NCI-H1436 (cell line): Measurements from ENCODE around the gene ZNF32.

ENCODE experiments used
- DNase-seq: peaks from one replicate; lab custom pipeline; 2025; lab: John Stamatoyannopoulos, UW

ZNF32 gene, protein sequence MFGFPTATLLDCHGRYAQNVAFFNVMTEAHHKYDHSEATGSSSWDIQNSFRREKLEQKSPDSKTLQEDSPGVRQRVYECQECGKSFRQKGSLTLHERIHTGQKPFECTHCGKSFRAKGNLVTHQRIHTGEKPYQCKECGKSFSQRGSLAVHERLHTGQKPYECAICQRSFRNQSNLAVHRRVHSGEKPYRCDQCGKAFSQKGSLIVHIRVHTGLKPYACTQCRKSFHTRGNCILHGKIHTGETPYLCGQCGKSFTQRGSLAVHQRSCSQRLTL

DNA sequence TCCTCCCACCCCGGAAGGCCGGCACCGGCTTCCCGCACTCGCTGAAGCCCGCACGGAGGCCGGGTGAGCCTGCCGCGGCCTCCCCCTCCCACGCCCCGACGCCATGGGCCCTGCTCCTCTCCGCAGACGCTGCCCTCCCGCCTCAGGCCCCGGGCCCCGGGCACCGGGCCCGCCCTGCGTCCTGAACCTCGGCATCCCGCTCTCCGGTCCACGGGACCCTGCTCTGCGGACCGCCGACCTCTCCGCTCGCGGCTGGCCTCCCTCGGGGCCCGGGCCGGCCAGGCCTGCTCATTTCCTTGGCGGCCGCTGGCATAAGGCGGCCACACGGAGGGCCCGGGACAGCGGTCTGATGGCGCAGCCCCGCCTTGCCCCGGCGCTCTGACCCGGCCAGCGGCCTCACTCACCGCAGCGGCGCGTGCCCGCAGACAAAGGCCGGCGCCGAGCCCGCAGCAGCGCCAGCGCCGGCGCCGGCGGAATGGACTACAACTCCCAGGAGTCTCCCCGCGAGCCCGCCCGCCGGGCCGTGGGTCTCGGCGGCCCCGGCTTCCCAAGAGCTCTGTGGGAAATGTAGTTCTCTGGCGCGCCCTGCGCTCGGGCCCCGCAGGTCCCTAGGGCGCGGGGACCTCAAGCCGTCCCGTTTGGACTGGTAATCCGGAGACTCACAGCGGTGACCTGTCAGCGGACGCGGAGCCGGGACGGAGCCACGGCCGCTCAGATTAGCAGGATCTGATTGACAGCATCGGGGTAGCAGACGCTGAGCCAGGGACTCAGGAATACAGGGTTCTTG lies at the start of gene ZNF32:
TSS of gene ZNF32 (minus strand) at position 484 of the 787 bp plus-strand sequence. CDS start 2,748 bp downstream, outside the sequence.
- peak; percentile 69 for DNase-seq

DNA sequence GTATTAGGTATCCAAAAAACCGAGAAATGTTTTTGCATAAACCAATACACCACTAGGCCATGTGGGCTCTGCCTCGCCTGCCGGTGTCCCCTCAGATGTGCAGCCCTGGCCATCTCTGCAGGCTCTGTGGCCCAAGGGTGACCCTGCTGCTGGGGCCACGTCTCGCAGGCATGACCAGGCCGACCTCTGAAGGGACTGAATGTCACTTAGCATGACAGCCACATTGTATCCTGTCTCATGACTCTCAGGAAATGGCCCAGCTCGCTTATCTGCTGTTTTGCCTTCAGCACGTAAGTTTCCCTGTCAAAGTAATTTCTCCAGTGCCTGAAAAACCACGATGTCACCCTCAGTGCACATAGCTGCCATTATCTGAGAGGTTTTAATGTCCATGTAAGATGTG lies 49.5 kb upstream of the ZNF32 start:
- DNase-seq: no peak

DNA sequence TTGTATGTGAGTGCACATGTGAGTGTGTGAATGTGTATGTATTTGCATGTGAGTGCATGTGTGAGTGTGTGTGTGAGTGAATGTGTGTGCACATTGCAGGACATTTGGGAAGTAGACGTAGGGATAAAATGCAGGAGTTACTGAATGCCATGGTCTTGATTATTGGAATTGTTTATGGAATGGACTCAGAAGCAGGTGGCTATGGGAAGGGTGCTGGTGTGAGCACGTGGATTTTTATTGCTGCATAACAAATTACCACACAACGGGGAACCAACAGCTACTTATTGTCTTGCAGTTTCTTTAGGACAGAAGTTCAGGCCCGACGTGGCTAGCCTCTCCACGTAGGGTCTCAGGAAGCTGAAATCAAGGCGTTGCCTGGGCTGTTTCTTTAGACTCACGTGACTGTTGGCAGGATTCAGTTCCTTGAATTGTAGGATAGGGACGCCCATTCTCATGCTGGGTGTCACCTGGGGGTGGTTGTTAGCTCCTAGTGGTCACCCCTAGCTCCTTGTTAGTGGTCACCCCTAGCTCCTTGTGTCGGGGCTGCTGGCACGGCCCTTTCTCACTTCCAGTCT lies 48.3 kb upstream of the ZNF32 start:
- no peak for DNase-seq

DNA sequence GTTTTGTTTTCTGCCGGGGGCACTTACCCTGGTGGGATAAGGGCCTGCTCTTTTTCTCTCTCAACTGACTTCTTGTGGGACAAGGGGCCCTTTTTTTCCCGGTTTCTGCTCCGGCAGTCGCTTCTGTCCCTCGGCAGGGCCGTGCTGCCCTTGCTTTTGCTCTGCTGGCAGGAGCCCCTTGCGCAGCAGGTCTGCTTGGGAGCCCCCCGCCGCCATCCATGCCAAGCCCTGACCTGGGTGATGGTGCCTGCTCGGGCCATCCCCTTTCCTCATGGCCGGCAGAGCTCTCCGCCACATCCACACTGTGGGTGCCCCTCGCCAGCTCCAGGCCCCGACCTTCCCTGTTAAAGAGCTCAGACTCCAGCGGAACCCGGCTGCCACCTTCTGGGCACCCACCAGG lies 47.0 kb upstream of the ZNF32 start:
- DNase-seq: no peak

DNA sequence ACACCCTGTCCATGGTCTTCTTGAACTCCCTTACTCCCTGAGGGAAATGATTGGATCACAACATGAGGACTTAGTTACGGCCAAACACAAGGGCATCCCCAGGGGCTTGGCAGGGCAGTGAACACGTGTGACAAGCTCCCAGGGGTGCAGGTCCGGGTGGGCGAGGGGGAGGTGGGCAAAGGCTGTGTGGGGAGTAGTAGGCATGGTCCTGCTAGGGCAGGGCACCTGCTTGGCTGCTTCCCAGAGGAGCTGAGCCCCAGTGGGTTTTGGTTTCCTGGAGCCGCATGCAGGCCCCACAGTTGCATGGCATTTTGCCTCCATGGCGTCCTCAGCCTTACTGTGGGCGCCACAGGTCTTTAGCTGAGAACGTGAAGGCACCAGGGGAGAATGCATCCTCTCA lies 46.6 kb upstream of the ZNF32 start:
- DNase-seq: no peak

DNA sequence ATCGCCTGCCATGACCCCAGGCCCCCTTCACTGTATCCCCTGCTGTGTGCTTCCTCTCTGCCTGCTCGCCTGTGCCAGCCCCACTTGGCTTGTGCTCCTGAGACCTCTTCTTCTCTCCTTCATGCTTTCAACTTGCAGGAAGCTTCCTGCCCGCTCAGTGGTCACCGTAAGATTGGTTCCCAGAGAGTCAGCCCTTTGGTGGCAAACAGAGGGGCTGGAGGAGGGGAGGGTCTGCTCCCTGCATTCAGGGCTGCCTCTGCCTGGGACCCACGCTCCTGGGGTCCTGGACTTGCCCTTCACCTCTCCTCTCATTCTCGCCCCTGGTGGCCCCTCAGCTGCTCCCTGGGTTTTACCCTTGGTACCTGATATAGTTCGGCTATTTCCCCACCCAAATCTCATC lies 45.8 kb upstream of the ZNF32 start:
- DNase-seq: no peak

DNA sequence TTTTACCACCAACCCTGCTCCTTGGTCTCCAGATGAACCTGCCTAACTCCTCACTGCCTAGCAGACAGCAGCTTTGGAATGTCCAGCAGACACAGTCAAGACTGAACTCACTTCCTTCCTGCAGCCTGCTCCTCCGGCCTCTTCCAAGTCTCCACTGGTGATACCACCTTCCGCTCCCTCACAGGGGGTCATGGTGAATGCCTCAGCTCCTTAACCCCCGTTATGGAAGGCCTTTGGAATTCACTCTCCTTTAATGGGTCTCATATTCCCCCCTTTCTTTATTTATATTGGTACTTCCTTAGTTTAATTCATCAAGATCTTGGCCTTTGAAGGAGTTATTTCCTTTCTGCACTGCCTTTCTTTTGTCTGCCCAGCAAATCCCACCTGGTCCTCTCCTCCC lies 44.9 kb upstream of the ZNF32 start:
- no peak for DNase-seq

DNA sequence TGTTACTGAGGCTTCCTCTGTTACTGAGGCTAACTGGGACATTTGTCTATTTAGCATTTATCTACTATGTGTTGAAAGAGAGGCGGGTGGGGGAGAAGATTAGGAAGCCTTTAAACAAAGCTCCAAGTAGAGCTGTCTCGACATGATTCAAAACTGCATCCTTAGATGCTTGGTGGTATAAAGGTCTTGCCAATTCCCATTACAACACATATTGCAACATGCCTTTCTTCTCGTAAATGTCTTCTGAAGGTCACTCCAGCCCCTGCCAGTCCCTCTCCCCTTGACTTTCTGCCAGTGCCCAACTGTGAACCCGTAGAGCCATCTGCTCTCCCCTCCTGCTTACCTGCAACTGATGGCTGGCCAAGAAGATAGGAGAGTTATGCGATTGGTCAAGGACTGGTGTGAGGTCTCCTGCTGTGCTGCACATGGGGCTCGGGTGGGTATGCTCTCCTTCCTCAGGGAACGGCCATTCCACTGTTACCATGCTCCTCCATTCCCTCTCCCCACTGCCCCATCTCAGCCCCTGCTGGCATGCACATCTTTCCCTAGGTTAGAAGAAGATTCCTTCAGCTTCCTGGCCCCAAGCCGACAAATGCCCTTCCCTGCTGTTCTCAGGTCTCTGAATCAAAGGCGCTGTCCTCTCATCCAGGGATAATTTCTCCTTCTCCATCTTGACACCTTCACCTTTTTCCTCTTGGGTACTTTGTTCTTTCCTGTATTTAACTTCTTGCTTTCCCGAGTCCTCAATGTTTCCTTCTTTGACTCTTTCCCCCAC lies 43.6 kb upstream of the ZNF32 start:
- no peak for DNase-seq

DNA sequence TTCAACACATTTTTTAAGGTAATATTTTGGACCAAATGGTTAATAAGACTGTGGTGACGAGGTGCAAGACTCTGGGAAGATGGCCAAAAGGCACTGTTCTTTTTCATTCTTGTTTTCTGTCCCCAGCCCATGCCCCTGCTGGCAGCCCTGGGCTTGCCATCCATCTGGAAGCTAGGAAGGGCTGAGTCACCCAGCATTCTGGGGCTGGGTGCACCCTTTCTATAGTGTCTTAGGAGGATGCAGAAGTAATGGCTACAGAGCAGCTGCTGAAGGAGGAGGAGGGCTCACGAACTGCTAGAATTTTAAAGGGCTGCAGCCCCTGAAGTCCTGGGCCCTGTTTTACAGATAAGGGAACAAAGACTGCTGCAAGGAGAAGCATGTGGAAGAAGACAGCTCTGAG lies 42.8 kb upstream of the ZNF32 start:
- DNase-seq: no peak

DNA sequence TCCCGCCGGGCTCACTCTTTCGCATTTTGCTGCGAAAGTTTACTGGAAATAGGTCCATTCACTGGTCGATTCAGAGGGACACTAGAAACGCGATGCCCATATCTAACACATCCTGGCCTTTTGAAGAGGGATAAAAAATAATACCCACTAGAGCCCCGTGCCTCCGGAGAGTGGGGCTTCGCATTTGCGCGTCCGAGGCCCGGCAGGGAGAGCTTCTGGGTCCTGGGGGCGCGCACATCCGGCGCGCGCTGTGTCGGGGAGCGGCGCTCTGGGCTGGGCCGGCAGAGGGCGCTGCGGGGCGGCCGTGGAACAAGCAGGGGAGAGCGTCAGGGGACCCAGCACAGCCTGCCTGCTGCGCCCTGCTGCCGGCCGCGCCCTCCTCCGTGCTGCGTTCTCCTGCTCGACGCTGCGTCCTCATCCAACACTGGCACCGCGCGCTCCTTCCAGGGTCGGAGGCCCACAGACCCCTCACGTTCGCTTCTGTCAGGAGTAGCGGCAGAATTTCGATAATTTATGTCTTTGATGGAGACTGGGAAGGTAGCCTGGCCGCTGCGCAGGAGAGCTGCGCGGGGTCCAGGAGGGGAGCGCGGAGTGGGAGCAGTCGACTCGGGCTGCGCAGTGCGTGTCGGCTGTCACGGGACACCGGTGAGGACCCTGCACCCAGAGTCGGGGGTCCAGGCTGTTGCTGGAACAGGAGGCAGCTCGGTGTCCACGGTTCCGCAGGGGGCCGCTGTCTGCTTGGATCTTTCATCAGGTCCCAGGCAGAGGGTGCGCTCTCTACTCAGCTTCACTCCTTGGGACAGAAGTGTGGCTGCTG lies 41.5 kb upstream of the ZNF32 start:
- peak; percentile 50 for DNase-seq

DNA sequence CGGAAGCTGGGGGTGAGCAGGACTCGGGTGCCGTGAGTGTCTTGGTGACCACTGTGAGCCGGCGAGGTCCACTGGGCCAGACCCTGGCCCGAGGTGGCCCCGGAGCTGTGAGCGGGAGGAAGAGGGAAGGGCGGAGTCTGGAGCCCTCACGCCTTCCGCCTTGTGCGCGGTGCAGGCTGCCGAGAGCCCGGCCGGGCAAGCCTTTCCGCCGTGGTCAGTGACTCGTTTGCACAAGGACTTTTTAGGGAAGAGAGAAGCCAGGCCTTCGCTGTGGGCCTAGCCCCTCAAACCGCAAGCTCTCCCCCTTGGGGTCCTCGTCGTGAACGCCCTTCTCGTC lies 40.9 kb upstream of the ZNF32 start:
- no peak for DNase-seq

DNA sequence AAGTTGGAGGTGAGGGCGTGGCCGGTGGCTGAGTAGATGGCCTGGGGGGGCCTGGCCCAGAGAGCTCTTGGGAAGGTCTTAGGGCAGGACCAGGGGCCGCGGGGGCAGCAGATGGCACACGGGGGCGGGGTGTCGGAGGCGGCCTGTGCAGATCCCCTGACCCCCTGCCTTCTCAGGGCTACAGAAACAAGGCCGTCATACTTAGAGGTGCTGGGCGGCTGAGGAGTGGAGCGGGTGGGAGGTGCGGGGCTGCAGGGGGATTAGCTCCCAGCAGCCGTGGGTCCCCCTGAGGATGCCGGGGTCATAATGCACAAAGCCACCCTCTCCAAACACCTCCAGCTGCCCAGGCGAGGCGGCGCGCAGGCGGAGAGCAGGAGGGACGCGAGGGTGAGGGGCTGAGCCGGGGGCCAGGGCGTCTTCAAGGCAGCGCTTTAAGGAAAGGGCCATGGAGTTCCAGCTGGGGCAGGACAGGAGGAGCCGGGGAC lies 40.4 kb upstream of the ZNF32 start:
- no peak for DNase-seq

DNA sequence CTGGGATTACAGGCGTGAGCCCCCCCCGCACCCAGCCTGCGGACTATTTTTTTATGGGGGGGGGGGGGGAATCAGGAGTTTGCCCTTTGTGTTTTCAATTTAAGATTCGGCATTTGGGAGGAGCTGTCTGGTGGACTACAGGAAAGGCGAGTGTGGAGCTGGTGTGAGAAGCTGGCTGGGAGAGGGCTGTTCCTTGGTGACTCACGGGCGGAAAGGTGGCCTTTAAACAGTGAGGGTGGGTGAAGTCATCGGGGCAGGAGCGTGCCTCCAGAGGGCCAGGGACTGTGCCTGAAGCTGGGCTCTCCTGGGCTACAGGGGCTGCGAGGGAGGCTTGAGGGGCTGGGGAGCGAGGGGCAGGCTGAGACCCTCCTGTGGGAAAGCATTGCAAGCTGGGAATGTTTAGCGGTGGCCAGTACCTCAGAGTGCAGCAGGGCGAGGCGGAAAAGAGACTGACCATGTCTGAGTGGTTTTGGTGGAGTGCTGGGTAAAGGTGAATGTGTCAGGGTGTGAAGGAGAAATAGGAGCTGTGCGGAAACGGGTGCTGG lies 39.7 kb upstream of the ZNF32 start:
- DNase-seq: no peak

DNA sequence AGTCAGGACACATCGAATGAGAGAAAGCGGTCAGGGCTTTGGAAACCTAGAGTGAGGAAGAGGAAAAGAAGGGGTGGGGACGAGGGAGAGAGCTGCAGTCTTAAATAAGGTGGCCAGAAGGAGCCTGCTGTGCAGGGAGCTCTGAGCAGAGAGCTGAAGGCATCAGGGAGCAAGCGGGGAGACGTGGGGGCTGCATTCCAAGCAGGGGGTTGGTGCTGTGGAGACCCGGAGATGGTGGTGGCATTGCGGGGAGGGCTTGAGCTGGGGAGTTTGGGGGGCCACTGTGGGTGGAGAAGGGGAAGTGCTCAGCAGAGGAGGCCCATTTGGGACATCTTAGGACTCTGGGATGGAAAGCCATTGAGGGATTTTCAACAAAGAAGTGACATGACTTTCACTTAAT lies 38.7 kb upstream of the ZNF32 start:
- no peak for DNase-seq

DNA sequence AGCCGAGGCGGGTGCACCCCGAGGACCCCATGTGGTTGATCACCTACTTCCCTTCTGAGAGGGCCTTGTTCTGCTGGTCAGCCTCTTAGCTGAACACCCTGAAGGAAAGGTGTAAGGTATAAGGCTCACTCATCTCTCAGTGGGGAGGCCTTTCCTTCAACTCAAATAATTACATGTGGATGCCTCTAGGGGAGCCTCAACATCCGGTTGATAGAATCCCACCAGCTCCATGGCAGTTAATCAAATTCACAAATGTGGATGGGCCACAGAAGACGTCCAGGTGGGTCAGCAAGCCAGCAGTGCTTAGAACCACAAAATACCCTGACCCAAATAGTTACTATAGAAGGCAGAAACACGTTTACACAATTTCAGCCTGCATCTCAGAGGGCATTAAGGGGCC lies 37.7 kb upstream of the ZNF32 start:
- DNase-seq: no peak

DNA sequence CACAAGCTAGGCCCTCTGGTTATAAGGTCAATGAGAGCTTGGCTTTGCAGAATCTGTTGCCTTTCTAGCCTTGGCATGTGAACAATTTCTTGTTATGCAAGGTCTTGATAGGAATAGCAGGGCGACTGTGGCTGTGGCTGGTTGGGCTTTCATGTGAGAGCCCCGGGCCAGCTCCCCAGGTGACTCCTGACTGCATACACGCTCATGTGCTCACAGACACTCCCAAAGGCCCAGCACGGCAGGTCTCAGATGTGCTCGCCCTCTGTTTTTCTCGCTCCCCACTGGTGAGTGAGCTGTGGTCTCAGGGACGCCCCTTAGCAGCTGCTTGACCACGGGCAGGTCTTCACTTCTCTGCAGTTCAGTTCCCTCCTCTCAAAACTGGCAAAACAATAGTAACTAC lies 37.1 kb upstream of the ZNF32 start:
- DNase-seq: no peak

DNA sequence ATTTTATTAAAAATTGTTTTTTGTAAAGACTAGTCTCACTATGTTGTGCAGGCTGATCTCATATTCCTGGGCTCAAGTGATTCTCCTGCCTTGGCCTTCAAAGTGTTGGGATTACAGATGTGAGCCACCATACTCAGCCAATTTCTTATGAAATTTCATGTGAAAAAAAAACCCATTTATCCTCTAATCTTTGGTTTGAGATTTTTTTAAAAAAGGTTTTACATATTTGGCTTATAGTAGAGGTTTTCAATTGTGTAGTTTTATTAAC lies 35.5 kb upstream of the ZNF32 start:
- DNase-seq: no peak

DNA sequence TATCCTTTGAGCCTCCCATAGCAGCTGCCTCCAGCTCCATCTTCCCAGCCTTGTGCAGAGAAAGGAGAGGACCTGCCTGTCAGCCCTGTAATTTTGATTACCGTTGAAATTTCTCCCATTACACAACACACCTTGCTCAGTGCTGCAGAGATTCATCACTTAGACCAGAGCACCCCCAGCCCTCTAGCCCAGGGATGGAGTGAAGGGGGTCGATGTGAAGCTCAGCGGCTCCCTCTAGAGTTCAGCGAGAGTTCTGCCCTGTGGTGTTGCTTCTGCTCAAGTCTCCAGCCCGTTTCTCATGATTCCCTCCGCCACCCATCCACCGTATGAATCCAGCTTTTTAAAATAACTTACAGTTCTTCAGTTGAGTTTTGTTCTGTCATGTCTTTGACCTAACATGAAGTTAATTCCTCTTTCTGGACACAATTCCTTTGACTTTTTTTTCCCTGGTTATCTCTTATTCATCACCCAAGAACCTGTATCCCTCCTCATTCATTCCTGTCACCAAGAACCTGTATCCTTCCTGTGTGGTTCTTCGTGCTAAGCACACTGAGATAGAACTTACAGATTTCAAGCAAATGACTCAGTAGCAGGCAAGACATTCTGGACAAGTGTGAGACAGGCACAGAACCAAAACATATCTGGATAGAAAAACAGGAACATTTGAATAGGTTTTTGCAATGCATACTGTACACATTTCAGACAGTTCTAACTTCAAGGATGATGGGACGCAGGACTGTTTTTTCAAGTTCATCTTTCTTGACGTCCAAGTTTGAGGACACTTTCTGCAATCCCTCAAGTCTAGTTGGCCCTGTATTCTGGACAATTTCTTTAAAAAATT lies 35.0 kb upstream of the ZNF32 start:
- DNase-seq: no peak

DNA sequence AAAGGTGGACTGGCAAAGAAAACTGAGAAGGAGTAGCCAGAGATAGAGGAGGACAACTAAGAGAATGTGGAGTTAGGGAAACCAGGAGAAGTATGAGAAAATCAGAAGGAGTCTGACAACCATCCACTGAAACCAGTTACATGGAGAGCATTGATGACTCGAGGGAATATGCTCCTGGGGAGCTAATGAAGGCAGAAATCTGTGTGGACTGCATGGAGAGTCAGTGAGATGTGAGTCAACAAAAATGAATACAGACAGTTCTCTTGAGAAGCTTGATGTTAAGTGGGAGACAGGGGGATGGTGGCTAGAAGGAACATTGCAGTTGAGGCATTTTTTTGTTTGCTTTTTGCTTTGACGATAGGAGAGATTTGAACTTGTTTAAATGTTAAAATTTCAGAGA lies 34.3 kb upstream of the ZNF32 start:
- no peak for DNase-seq

DNA sequence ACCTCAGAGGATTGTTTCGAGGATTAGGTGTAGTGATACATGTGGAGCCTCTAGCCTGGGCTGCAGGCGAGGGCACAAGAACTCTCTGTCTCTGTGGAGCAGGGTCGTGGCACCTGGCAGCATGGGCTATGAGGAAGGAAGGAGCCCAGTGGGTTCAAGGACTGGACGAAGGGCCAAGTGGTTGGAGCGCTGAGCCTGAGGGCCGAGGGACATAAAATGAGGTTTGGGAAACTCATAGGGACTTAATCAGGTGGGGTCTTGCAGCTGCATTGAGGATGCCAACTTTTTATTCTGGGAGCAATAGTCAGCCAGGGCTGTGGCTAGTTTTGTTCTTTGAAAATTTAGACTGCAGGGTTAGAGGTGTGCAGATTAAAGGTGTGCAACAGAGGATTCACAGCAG lies 33.0 kb upstream of the ZNF32 start:
- no peak for DNase-seq

DNA sequence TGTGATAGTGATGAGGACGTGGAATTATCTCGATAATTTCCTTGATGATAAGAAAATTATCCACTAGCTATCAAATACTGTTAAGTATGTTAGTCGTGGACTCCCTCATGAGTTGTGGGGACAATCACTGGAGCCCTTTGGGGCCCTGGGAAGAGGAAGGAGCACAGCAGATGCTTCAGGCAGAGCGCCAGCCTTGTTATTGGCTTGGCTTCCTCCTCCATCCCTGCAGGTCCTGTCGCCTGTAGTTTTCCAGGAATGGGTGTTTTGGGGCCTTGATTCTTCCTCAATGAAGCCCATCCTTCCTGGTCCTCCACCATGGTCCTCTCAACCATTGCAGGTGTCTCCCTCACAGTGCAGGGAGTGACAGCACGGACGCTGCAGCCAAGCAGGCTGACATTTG lies 32.5 kb upstream of the ZNF32 start:
- no peak for DNase-seq
